Measurements from ENCODE around the gene SH3RF1.

The SH3RF1 gene

GRCh38 chr4:169068423-169068822, 202.3 kb downstream of the SH3RF1 start:
- no peak overlapping the region for H3K9ac ChIP-seq (ENCODE audit: low read depth in 1 of 2, low read length in 2 of 2)
- no peak overlapping the region for H3K4me3 ChIP-seq (ENCODE audit: low read depth in 1 of 2, low read length in 2 of 2)
- H3K27me3 ChIP-seq (ENCODE audit: control insufficient read depth in 1 of 2, insufficient read depth in 2 of 2, low read length in 2 of 2) = no peaks in the 10 kb centered on the region
- H3K9me3 ChIP-seq (ENCODE audit: control insufficient read depth in 1 of 2, low read length in 2 of 2) = no peaks in the 10 kb centered on the region
- H3K27ac ChIP-seq (ENCODE audit: low read depth, low read length) = no peak overlapping the region
- peaks cover 0 to 8% of the 10 kb centered on the region in 2 donors for H3K4me1 ChIP-seq (ENCODE audit: control insufficient read depth in 1 of 2, insufficient read depth in 2 of 2, low read length in 2 of 2)
- no peaks in the 10 kb centered on the region for H3K36me3 ChIP-seq (ENCODE audit: control insufficient read depth in 1 of 2, insufficient read depth in 2 of 2, low read length in 2 of 2)

GRCh38 chr4:169066934-169067333, 203.8 kb downstream of the SH3RF1 start:
- no peak overlapping the region for H3K4me3 ChIP-seq (ENCODE audit: low read depth in 1 of 2, low read length in 2 of 2)
- no peaks in the 10 kb centered on the region for H3K9me3 ChIP-seq (ENCODE audit: control insufficient read depth in 1 of 2, low read length in 2 of 2)
- H3K27me3 ChIP-seq (ENCODE audit: control insufficient read depth in 1 of 2, insufficient read depth in 2 of 2, low read length in 2 of 2) = no peaks in the 10 kb centered on the region
- peaks cover 9 to 17% of the 10 kb centered on the region in 2 donors for H3K4me1 ChIP-seq (ENCODE audit: control insufficient read depth in 1 of 2, insufficient read depth in 2 of 2, low read length in 2 of 2)
- no peaks in the 10 kb centered on the region for H3K36me3 ChIP-seq (ENCODE audit: control insufficient read depth in 1 of 2, insufficient read depth in 2 of 2, low read length in 2 of 2)
- H3K9ac ChIP-seq (ENCODE audit: low read depth in 1 of 2, low read length in 2 of 2) = no peak overlapping the region
- no peak overlapping the region for H3K27ac ChIP-seq (ENCODE audit: low read depth, low read length)

DNA sequence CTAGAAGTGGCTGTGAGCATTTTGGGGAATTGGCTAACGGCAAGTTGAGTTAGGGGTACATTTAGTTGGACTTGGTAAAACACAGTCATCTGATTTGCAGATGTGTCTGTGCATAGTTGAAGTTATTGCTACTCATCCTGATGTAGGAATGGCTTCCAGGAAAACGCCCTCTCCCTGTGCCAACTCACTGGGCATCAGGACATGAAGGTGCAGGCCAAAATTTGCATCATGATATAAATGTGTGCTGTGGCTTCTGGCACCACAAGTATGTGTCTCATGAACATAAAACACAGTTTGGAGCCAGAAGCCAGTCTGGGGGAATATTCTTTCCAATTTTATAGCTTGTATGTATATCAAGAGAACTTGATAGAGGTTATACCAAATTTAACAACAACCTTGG, 206.5 kb downstream of the SH3RF1 start:
- Histone ChIP-seq H3K27me3 (ENCODE audit: control insufficient read depth in 1 of 2, insufficient read depth in 2 of 2, low read length in 2 of 2) (no peaks in the 10 kb centered on the region), H3K4me3 (ENCODE audit: low read depth in 1 of 2, low read length in 2 of 2) (no peak overlapping the region), H3K9me3 (ENCODE audit: control insufficient read depth in 1 of 2, low read length in 2 of 2) (no peaks in the 10 kb centered on the region), H3K27ac (ENCODE audit: low read depth, low read length) (no peak overlapping the region), H3K36me3 (ENCODE audit: control insufficient read depth in 1 of 2, insufficient read depth in 2 of 2, low read length in 2 of 2) (no peaks in the 10 kb centered on the region), H3K4me1 (ENCODE audit: control insufficient read depth in 1 of 2, insufficient read depth in 2 of 2, low read length in 2 of 2) (peaks cover 9% of the 10 kb centered on the region in 2 donors), H3K9ac (ENCODE audit: low read depth in 1 of 2, low read length in 2 of 2) (no peak overlapping the region)

GRCh38 chr4:169063441-169063840, 207.3 kb downstream of the SH3RF1 start:
- Histone ChIP-seq H3K27me3 (ENCODE audit: control insufficient read depth in 1 of 2, insufficient read depth in 2 of 2, low read length in 2 of 2) (no peaks in the 10 kb centered on the region), H3K4me3 (ENCODE audit: low read depth in 1 of 2, low read length in 2 of 2) (no peak overlapping the region), H3K36me3 (ENCODE audit: control insufficient read depth in 1 of 2, insufficient read depth in 2 of 2, low read length in 2 of 2) (no peaks in the 10 kb centered on the region), H3K27ac (ENCODE audit: low read depth, low read length) (no peak overlapping the region), H3K9ac (ENCODE audit: low read depth in 1 of 2, low read length in 2 of 2) (no peak overlapping the region), H3K9me3 (ENCODE audit: control insufficient read depth in 1 of 2, low read length in 2 of 2) (no peaks in the 10 kb centered on the region), H3K4me1 (ENCODE audit: control insufficient read depth in 1 of 2, insufficient read depth in 2 of 2, low read length in 2 of 2) (peaks cover 9% of the 10 kb centered on the region in 2 donors)

GRCh38 chr4:169062897-169063244, 207.9 kb downstream of the SH3RF1 start:
- H3K9me3 ChIP-seq (ENCODE audit: control insufficient read depth in 1 of 2, low read length in 2 of 2) = no peaks in the 10 kb centered on the region
- no peaks in the 10 kb centered on the region for H3K36me3 ChIP-seq (ENCODE audit: control insufficient read depth in 1 of 2, insufficient read depth in 2 of 2, low read length in 2 of 2)
- peaks cover 9% of the 10 kb centered on the region in 2 donors for H3K4me1 ChIP-seq (ENCODE audit: control insufficient read depth in 1 of 2, insufficient read depth in 2 of 2, low read length in 2 of 2)
- no peaks in the 10 kb centered on the region for H3K27me3 ChIP-seq (ENCODE audit: control insufficient read depth in 1 of 2, insufficient read depth in 2 of 2, low read length in 2 of 2)
- H3K4me3 ChIP-seq (ENCODE audit: low read depth in 1 of 2, low read length in 2 of 2) = peak overlapping the region; percentile 12 to 36
- no peak overlapping the region for H3K9ac ChIP-seq (ENCODE audit: low read depth in 1 of 2, low read length in 2 of 2)
- no peak overlapping the region for H3K27ac ChIP-seq (ENCODE audit: low read depth, low read length)

GRCh38 chr4:169061386-169061785, 209.4 kb downstream of the SH3RF1 start:
- Histone ChIP-seq H3K4me3 (ENCODE audit: low read depth in 1 of 2, low read length in 2 of 2) (no peak overlapping the region), H3K27ac (ENCODE audit: low read depth, low read length) (no peak overlapping the region), H3K9me3 (ENCODE audit: control insufficient read depth in 1 of 2, low read length in 2 of 2) (no peaks in the 10 kb centered on the region), H3K9ac (ENCODE audit: low read depth in 1 of 2, low read length in 2 of 2) (no peak overlapping the region), H3K36me3 (ENCODE audit: control insufficient read depth in 1 of 2, insufficient read depth in 2 of 2, low read length in 2 of 2) (no peaks in the 10 kb centered on the region), H3K27me3 (ENCODE audit: control insufficient read depth in 1 of 2, insufficient read depth in 2 of 2, low read length in 2 of 2) (no peaks in the 10 kb centered on the region), H3K4me1 (ENCODE audit: control insufficient read depth in 1 of 2, insufficient read depth in 2 of 2, low read length in 2 of 2) (peaks cover 9% of the 10 kb centered on the region in 2 donors)

DNA sequence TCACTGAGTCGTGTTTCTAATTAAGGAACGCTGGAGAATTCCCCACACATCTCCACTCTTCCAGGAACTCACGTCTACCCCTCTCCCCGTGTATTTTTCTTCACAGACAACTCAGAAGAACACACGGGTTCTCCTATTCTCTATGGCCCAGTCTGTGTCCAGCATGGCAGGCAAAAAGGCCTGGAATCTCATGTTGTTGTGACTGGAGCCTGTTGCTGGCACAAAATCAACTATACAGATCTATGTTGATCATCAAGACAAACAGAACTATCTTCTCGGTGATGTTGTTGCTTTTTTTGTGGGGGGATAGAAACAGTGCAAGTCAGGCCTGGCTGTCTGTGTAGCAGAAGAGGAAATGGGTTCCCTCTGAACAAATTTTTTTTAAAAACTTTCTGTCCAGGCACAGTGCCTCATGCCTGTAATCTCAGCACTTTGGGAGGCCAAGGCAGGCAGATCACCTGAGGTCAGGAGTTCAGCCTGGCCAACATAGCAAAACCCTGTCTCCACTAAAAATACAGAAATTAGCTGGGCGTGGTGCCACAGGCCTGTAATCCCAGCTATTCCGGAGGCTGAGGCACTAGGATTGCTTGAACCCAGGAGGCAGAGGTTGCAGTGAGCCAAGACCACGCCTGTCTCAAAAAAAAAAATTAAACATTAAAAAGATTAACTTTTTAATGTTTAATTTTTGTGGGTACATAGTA, 210.2 kb downstream of the SH3RF1 start:
- Histone ChIP-seq H3K9ac (ENCODE audit: low read depth in 1 of 2, low read length in 2 of 2) (no peak overlapping the region), H3K9me3 (ENCODE audit: control insufficient read depth in 1 of 2, low read length in 2 of 2) (no peaks in the 10 kb centered on the region), H3K4me3 (ENCODE audit: low read depth in 1 of 2, low read length in 2 of 2) (no peak overlapping the region), H3K27me3 (ENCODE audit: control insufficient read depth in 1 of 2, insufficient read depth in 2 of 2, low read length in 2 of 2) (no peaks in the 10 kb centered on the region), H3K4me1 (ENCODE audit: control insufficient read depth in 1 of 2, insufficient read depth in 2 of 2, low read length in 2 of 2) (peaks cover 9% of the 10 kb centered on the region in 2 donors), H3K27ac (ENCODE audit: low read depth, low read length) (no peak overlapping the region), H3K36me3 (ENCODE audit: control insufficient read depth in 1 of 2, insufficient read depth in 2 of 2, low read length in 2 of 2) (no peaks in the 10 kb centered on the region)

- peaks cover 9% of the 10 kb centered on the region in 2 donors for H3K4me1 ChIP-seq (ENCODE audit: control insufficient read depth in 1 of 2, insufficient read depth in 2 of 2, low read length in 2 of 2)
- no peaks in the 10 kb centered on the region for H3K27me3 ChIP-seq (ENCODE audit: control insufficient read depth in 1 of 2, insufficient read depth in 2 of 2, low read length in 2 of 2)
- H3K9me3 ChIP-seq (ENCODE audit: control insufficient read depth in 1 of 2, low read length in 2 of 2) = no peaks in the 10 kb centered on the region
- no peak overlapping the region for H3K4me3 ChIP-seq (ENCODE audit: low read depth in 1 of 2, low read length in 2 of 2)
- no peaks in the 10 kb centered on the region for H3K36me3 ChIP-seq (ENCODE audit: control insufficient read depth in 1 of 2, insufficient read depth in 2 of 2, low read length in 2 of 2)
- H3K9ac ChIP-seq (ENCODE audit: low read depth in 1 of 2, low read length in 2 of 2) = no peak overlapping the region
- H3K27ac ChIP-seq (ENCODE audit: low read depth, low read length) = no peak overlapping the region
Observed at GRCh38 chr4:169059306-169060211, 211.2 kb downstream of the SH3RF1 start.

GRCh38 chr4:169058312-169058711, 212.4 kb downstream of the SH3RF1 start:
- no peak overlapping the region for H3K9ac ChIP-seq (ENCODE audit: low read depth in 1 of 2, low read length in 2 of 2)
- H3K4me3 ChIP-seq (ENCODE audit: low read depth in 1 of 2, low read length in 2 of 2) = no peak overlapping the region
- H3K27ac ChIP-seq (ENCODE audit: low read depth, low read length) = no peak overlapping the region
- no peaks in the 10 kb centered on the region for H3K9me3 ChIP-seq (ENCODE audit: control insufficient read depth in 1 of 2, low read length in 2 of 2)
- H3K27me3 ChIP-seq (ENCODE audit: control insufficient read depth in 1 of 2, insufficient read depth in 2 of 2, low read length in 2 of 2) = no peaks in the 10 kb centered on the region
- peaks cover 9% of the 10 kb centered on the region in 2 donors for H3K4me1 ChIP-seq (ENCODE audit: control insufficient read depth in 1 of 2, insufficient read depth in 2 of 2, low read length in 2 of 2)
- H3K36me3 ChIP-seq (ENCODE audit: control insufficient read depth in 1 of 2, insufficient read depth in 2 of 2, low read length in 2 of 2) = no peaks in the 10 kb centered on the region

GRCh38 chr4:169054879-169055278, 215.9 kb downstream of the SH3RF1 start:
- H3K9ac ChIP-seq (ENCODE audit: low read depth in 1 of 2, low read length in 2 of 2) = no peak overlapping the region
- H3K9me3 ChIP-seq (ENCODE audit: control insufficient read depth in 1 of 2, low read length in 2 of 2) = no peaks in the 10 kb centered on the region
- no peak overlapping the region for H3K27ac ChIP-seq (ENCODE audit: low read depth, low read length)
- no peaks in the 10 kb centered on the region for H3K4me1 ChIP-seq (ENCODE audit: control insufficient read depth in 1 of 2, insufficient read depth in 2 of 2, low read length in 2 of 2)
- no peak overlapping the region for H3K4me3 ChIP-seq (ENCODE audit: low read depth in 1 of 2, low read length in 2 of 2)
- H3K36me3 ChIP-seq (ENCODE audit: control insufficient read depth in 1 of 2, insufficient read depth in 2 of 2, low read length in 2 of 2) = no peaks in the 10 kb centered on the region
- H3K27me3 ChIP-seq (ENCODE audit: control insufficient read depth in 1 of 2, insufficient read depth in 2 of 2, low read length in 2 of 2) = no peaks in the 10 kb centered on the region

Measured in duodenal mucosa (tissue), 2 donors.